GM12878 (cell line): ENCODE data around the gene IZUMO3.
"Not testable (repeated sequence)": the region's sequence is repeated elsewhere in the genome, so short reads cannot be mapped to it uniquely, and the experiment has no call there.

Source experiments
- ATF3 ChIP-seq: IDR thresholded peaks from 2 replicates; pipeline ENCODE4 v1.6.1; 2011; ENCODE audit warnings: low read depth, mild to moderate bottlenecking, low read length, moderate library complexity, borderline replicate concordance; ENCODE audit errors: extremely low read depth
- CREB1 ChIP-seq: IDR thresholded peaks from 2 replicates; pipeline ENCODE4 v1.6.1; 2012; ENCODE audit warnings: low read depth, mild to moderate bottlenecking, inconsistent platforms
- CTCF ChIP-seq, 3 experiments: IDR thresholded peaks in 2 of 3; conservative IDR thresholded peaks in 1 of 3; 2 replicates each; pipeline ENCODE4 v1.5.1; 2011; ENCODE audit warnings: low read depth in 3 of 3, low read length in 3 of 3, mild to moderate bottlenecking in 3 of 3, control low read depth in 2 of 3, moderate library complexity in 2 of 3, inconsistent platforms in 1 of 3, mixed read lengths in 1 of 3; ENCODE audit not compliant: control insufficient read depth in 2 of 3, insufficient read depth in 1 of 3; ENCODE audit errors: extremely low read depth in 1 of 3
- DPF2 ChIP-seq: fragments of 450-650 bp; IDR thresholded peaks from 2 replicates; pipeline ENCODE4 v1.6.1; 2017; ENCODE audit warnings: mild to moderate bottlenecking
- EP300 ChIP-seq, 2 experiments: fragments of 150-350 bp in 1 of 2; IDR thresholded peaks; 2 replicates each; pipeline ENCODE4 v1.6.1; 2011 to 2012; ENCODE audit warnings: low read depth in 2 of 2, low read length in 2 of 2, borderline replicate concordance in 1 of 2, improper control_type of control experiment in 1 of 2, inconsistent platforms in 1 of 2; ENCODE audit not compliant: control insufficient read depth in 1 of 2
- KLF5 ChIP-seq: fragments of 450-650 bp; IDR thresholded peaks from 2 replicates; pipeline ENCODE4 v1.6.1; 2014; ENCODE audit warnings: mild to moderate bottlenecking; ENCODE audit not compliant: partially characterized antibody

DNA sequence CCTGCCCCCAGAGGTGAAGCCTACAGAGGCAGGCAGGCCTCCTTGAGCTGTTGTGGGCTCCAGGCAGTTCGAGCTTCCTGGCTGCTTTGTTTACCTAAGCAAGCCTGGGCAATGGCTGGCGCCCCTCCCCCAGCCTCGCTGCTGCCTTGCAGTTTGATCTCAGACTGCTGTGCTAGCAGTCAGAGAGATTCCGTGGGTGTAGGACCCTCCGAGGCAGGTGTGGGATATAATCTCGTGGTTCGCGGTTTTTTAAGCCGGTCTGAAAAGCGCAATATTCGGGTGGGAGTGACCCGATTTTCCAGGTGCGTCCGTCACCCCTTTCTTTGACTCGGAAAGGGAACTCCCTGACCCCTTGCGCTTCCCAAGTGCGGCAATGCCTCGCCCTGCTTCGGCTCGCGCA is 34.3 kb upstream of the IZUMO3 start:
- not testable (repeated sequence) for TF ChIP-seq CTCF (IDR thresholded peaks at IDR 0.05 in 2 of 3, conservative IDR thresholded peaks at IDR 0.05 in 1 of 3; ENCODE audit: control insufficient read depth in 2 of 3, extremely low read depth in 1 of 3, insufficient read depth in 1 of 3, low read depth in 3 of 3, low read length in 3 of 3); EP300 (IDR thresholded peaks at IDR 0.05; ENCODE audit: borderline replicate concordance in 1 of 2, control insufficient read depth in 1 of 2, low read depth in 2 of 2, low read length in 2 of 2); KLF5; ATF3; DPF2; CREB1
